ENCODE results near the gene PSME3IP1.
"Not testable (repeated sequence)": the region's sequence is repeated elsewhere in the genome, so short reads cannot be mapped to it uniquely, and the experiment has no call there.

The PSME3IP1 gene

GRCh38 chr16:57125376-57125775, 60.5 kb downstream of the PSME3IP1 start:
- DNase-seq (ENCODE audit: low read depth in 3 of 3): no peak

- DNase-seq (ENCODE audit: low read depth in 3 of 3): no peak
Observed at GRCh38 chr16:57123974-57124674, 61.7 kb downstream of the PSME3IP1 start.

DNA sequence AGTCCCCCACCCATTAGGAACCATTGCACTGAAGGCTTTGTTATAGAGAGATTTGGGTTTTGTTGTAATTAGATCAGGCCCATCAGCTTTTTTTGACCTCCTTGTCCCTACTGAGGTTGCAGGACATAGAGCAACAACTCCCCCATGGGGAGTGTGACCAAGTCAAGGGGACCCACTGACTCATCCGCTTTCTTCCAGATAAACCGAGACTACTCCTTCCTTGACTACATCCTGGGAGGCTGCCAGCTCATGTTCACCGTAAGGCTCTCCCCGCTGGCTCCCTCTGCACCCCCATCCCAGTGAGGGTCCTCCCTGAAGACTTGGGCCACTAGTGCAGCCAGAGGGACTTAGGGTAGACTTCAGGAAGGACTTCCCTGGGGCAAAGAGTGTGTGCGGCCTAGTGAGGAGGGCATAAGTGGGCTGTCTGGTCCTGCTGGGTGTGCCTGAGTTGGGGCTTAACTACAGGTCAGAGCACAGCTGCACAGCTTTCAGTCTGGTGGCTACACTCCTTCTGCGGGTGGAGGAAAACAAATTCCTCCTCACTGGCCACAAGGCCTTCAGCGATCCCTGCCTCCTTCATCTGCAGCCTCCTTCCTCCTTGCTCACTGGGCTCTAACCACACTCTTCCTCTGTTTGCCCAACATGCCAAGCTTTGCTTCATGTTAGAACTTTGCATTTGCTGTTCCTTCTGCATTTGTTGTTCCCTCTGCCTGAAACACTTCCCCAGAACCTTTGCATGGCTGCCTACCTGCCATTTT, 62.4 kb downstream of the PSME3IP1 start:
- no peak for DNase-seq (ENCODE audit: low read depth in 3 of 3)

GRCh38 chr16:57118461-57119084, 67.3 kb downstream of the PSME3IP1 start:
- no peak for DNase-seq (ENCODE audit: low read depth in 3 of 3)

- DNase-seq (ENCODE audit: low read depth in 3 of 3): no peak
Observed at GRCh38 chr16:57115514-57116182, 70.2 kb downstream of the PSME3IP1 start.

- DNase-seq (ENCODE audit: low read depth in 3 of 3): no peak
Observed at GRCh38 chr16:57115168-57115513, 70.7 kb downstream of the PSME3IP1 start.

DNA sequence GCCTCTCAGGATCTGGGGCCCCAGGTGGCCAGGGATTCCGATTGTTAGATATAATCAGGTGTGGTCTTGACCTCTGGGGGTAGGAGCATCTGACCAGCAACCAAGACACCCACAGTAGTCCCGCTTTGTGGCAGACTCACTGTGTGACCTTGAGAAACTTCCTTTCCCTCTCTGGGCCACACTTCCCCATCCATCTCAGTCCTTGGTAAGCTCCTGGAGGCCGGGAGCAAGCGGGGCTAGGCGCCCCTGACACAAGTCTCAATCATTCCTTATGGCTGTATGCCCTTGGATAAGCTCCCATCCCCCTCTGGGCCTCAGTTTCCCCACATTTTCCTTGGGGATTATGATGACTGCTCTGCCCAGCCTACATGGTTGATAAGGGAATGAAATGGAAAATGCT, 72.2 kb downstream of the PSME3IP1 start:
- DNase-seq (ENCODE audit: low read depth in 3 of 3): no peak

- DNase-seq (ENCODE audit: low read depth in 3 of 3): no peak
Observed at GRCh38 chr16:57113042-57113453, 72.8 kb downstream of the PSME3IP1 start.

GRCh38 chr16:57112403-57113041, 73.3 kb downstream of the PSME3IP1 start:
- no peak for DNase-seq (ENCODE audit: low read depth in 3 of 3)

GRCh38 chr16:57111420-57111819, 74.4 kb downstream of the PSME3IP1 start:
- DNase-seq (ENCODE audit: low read depth in 3 of 3): no peak

DNA sequence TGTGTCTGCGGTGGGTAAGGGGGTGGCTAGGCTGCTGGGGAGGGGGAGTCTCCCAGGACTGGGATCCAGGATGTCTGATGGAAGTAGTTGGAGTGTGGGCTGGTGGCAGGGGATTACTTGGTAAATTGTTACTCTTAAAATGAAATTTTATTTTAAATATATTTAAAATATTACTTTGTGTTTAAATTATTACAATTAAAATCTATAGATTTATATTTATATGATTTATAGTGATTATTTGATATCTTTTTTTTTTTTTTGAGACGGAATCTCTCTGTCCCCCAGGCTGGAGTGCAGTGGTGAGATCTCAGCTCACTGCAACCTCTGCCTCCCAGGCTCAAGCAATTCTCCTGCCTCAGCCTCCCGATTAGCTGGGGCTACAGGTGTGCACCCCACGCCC, 74.9 kb downstream of the PSME3IP1 start:
- no peak for DNase-seq (ENCODE audit: low read depth in 3 of 3)

- DNase-seq (ENCODE audit: low read depth in 3 of 3): not testable (repeated sequence)
Observed at GRCh38 chr16:57109259-57110105, 76.4 kb downstream of the PSME3IP1 start.

DNA sequence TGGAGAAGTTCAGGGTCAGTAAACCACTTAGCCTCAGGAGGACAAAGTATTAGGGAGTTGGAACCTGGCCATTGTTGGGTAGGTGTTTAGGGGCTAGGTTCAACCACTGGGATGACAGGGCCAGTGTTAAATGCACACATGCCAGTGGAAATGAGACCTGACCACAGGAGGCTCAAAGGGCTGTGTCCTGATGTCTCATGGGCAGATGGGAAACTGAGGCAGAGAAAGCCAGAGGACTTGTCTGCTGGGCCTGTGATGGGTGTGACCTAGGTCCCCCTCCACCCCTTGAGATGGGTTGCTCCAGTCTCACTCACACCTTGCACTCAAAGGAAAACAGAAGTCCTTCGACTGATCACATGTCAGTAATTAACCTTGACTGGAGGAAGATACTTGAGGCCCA, 77.4 kb downstream of the PSME3IP1 start:
- no peak for DNase-seq (ENCODE audit: low read depth in 3 of 3)

- no peak for DNase-seq (ENCODE audit: low read depth in 3 of 3)
Observed at GRCh38 chr16:57107321-57107922, 78.4 kb downstream of the PSME3IP1 start.

DNA sequence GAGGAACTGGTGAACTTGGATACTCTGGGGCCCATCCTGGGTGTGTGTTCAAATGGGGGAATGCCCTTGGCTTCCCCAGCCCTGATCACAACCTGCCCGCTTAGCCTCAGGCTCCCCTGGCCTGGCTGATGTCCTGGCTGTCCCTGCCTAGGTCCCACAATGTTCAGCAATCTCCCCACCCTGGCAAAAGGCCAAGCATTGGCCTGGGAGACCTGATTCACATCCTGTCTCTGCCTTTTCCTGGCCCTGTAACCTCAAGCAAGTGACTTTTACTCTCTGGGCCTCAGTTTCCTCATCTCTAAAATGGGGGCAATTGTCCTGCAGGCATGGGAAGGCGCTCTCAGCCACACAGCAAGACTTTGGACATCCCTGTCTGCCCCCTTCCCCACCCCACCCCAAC, 79.1 kb downstream of the PSME3IP1 start:
- DNase-seq (ENCODE audit: low read depth in 3 of 3): no peak

DNA sequence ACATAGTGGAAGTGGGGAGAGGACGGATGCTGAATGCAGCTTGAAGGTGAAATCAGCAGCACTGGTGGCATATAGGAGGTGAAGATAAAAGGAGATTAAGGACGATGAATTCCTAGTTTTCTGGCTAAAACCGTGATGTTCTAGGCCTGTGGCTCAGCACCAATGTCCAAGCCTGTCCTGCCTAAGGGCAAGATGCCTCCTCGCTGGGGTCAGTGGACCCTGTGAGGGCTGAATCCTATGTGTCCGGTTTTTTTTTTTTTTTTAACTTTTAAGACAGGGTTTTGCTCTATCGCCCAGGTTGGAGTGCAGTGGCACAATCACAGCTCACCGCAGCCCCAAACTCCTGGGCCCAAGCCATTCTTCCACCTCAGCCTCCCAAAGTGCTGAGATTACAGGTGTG, 80.7 kb downstream of the PSME3IP1 start:
- no peak for DNase-seq (ENCODE audit: low read depth in 3 of 3)

GRCh38 chr16:57104706-57105105, 81.1 kb downstream of the PSME3IP1 start:
- DNase-seq (ENCODE audit: low read depth in 3 of 3): no peak

DNA sequence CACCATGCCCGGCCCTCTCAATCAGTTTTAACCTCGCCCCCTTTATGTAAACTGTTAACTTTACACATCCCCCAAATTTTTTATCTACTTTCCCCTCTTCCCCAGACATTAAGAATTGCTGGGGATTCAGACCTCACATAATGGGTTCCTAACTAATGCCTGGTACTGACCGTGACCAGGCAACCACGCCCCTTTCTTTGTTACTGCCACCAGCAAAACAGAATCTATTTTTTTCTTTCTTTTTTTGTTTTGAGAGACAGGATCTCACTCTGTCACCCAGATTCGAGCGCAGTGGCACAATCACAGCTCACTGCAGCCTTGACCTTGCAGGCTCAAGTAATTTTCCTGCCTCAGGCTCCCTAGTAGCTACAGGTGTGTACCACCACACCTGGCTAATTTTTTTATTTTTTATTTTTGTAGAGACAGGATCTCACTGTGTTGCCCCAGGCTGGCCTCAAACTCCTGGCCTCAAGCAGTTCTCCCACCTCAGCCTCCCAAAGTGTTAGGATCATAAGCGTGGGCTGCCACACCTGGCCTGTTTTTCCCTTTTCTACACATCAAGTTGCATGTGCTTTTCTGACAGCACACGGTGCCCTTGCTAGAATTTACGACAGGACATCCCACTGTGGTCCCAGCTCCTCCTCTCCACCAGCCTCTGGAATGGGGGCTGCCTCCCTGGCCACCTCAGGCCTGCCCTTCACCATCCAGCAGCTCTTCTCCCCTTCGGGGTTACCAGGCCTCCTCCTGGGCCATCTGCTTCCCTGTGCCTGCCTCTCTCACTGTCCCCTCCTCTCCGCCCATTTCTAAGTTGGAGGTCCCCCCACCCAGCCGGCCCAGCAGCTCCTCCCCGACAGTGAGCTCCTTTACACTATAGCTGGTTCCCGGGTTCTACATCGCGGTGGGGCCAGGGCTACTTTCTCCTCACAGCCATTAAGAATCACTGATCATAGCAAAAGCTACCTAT, 82.7 kb downstream of the PSME3IP1 start:
- DNase-seq (ENCODE audit: low read depth in 3 of 3): no peak
